MV-4-11 (cell line): ENCODE measurements around the gene RAC3.

Experiments used
- DNase-seq: peaks from one replicate; lab custom pipeline; 2025; lab: John Stamatoyannopoulos, UW

RAC3 gene

GRCh38 chr17:82076018-82076784 lies 44.7 kb downstream of the RAC3 start:
- DNase-seq: no peak

- no peak for DNase-seq
Measured at GRCh38 chr17:82076785-82077591, 45.5 kb downstream of the RAC3 start.

DNA sequence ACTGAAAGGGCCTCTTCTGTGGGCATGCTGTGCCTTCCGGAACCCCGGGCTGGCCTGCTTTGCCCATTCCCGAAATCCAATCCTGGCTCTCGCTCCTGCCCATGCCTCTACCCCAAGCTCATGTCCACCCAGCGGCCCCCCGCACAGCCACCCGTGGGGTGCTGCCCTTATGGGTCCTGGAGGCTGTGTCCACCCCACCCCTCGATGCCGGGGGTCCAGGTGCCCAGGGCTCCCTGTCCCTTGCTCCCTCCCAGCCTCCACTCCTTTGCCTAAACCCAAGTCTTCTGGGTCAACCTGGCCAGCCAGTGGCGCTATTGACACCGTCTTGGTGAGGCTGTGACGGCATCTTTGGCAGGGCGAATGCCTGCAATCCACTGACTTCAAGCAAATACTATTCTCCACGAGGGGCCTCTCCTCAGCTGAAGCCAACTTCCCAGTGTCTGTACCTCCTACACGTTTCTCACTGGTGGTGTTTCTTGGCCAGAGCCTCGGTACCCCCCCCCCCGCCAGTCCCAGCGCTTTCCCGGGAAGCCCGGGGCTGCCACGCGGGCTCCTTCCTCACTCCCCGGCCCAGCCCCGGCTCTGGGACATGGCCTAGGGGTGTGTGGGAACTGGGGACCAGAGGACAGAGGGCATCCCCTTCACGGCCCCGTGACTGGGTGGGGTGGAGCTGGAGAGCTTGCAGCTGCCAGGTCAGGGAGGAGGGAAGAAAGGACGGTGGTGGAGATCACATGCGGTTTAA lies 46.3 kb downstream of the RAC3 start:
- DNase-seq: no peak

DNA sequence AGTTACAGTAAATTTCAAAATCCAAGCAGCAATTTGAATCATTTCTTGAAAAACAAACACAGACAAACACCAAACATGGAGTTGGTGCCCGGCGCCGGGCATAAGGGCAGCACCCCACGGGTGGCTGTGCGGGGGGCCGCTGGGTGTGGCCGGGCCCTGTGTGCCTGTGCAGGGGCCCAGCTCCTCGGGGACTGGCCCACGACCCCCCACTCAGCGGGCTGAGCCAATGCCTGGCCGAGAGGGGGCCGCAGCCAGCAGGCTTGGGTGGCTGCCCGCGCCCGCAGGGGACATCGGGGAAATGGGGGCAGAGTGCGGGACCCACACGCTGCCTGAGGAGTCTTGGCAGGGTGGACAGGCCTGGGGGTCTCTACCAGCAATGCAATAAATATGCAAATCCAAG lies 47.0 kb downstream of the RAC3 start:
- DNase-seq: no peak

DNA sequence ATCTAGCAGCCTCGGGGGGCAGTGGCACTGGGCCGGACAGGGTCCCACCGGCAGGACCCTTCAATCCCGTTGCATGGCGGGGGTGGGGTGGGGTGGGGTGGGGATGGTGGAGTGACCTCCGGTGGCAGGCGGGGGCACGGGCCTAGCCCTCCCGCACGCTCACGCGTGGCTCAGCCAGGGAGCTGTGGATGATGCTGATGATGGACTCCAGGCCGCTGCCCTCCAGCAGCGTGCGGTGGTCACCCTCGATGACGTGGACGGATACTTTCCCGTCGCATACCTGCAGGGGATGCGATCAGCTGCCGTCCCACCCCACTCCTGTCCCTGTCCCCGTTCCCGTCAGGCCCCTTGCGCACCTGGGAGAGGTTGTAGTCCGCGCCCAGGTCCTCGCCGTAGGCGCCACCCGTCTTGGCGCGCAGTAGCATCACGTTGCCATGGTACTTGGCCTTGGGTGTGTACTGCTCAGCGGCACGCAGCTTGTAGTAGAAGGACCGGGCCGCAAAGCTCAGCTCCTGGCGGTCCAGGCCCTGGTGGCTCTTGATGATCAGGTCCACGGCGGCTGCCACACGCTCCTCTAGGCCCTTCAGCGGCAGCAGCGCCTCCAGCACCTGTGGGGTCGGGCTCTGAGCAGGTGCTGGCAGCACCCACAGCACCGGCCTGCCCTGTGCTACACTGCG lies 47.7 kb downstream of the RAC3 start:
- DNase-seq: no peak

DNA sequence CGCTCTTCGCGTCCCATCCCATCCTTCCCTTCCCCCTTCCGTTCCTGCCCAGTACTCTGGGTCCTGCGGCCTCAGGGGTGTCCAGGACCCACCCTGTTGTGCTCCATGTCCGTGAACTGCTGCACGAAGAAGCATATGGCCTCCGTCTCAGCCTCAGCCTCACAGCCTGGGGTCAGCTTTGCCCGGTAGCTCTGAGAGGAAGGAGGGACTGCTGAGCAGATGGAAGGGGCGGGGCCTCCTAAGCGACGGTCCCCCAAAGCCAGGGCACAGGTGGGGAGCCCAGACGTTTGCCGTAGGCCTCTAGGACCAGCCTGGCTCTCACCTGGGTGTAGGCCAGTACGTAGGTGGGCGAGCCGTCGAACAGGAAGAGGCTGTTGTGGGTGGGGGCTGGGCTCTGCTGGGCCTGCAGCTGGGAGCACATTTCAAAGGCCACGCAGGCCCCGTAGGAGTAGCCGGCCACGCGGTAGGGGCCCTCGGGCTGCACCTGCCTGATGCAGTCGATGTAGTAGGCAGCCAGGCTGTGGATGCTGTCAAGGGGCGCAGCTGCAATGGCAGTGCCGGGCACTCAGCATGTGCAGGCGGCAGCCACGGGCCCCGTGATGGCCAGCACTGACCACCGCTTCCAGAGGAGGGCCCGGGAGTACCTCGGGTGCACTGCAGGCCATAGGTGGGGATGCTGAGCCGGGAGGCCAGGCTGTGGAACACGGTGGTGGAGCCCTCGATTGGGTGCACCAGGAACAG lies 48.7 kb downstream of the RAC3 start:
- DNase-seq: no peak

DNA sequence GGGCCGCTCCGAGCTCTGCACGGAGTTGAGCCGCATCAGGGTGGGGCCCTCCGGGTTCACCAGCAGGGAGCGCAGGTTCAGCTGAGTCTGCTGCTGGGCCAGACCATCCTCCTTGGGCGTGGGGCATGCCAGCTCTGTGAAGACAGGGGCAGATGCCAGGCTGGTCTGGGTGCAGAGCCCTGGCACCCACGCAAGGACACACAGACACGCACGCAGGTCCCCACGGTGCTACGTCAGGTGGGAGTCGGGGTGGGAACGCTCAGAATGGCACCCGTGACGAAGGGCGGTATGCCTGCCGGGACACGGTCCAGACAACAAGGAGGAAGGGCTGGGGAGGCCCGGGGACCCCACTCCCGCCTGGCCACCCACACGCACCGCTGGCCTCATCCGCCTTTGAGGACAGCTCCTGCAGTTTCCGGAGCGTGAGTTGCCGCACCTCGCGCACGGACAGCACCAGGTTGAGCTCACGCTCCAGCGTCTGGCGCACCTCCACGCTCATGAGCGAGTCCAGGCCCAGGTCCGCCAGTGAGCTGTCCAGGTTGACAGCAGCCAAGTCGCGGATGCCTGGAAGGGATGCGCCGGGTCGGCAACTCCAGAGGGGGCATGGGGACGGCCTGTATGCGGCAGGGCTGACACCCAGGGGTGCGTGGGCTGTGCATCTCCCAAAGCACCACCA lies 49.4 kb downstream of the RAC3 start:
- DNase-seq: no peak

DNA sequence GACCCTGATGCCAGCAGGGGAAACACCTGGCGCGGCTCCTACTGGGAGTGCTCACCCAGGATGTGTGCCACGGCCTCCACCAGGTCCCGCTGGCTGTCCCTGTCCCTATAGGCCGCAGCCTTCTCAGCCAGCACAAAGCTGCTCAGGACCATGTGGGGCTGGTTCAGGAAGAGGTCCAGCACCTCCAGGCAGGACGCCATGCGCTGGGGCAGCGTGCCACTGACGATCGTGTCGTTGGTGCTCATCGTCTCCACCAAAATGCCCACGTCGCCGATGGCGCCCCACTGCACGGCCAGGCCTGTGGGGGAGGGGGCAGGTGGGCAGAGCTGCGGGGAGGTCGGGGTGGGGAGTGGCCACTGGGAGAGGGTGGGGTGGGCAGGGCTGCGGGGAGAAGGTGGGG lies 50.1 kb downstream of the RAC3 start:
- no peak for DNase-seq

- no peak for DNase-seq
Measured at GRCh38 chr17:82081966-82082365, 50.5 kb downstream of the RAC3 start.

DNA sequence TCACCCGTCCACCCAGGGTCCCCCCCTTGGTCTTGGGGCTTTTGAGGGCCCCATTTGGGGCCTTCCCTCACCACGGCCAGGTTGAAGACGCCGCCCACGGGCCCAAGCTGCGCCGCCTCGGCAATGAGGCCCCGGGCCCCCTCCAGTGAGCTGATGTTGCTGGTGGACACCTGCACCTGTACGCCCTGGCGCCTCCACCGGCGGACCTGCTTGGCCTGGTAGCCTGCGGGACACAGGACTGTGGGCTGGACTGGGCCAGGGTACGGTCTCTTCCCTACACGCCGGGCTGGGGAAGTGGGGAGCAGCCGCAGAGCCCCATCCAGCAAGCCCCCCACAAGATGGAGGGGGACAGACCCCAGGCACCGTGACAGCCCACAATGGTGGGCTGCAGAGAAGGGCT lies 51.0 kb downstream of the RAC3 start:
- no peak for DNase-seq

DNA sequence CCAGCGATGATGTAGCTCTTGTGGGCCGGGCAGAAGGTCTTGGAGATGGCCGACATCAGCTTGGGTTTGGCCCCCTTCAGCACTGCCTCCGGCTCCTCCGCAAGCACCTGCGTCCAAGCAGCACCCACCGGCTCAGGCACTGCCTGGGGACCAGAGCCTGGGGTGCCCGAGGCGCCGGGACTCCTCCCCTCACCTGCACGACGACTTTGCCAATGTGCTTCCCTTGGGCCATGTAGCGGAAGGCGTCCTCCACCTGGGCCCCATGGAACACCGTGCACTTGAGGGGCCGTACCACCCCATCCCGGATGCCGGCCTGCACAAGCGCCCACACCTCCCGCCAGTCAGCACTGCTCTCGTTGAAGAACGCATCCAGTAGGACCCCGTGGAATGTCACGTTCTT lies 51.5 kb downstream of the RAC3 start:
- DNase-seq: no peak
